Thymus (tissue), 11 donors: ENCODE data around the gene SLC16A6. TPM values are rescaled to one million over a fixed set of nuclear protein-coding genes. Genes with fewer than 3 reads are reported as not detected.
"Not testable (repeated sequence)": the region's sequence is repeated elsewhere in the genome, so short reads cannot be mapped to it uniquely, and the experiment has no call there.

Experiments
- DNase-seq, 9 donors: peaks; one replicate each; pipeline ENCODE4 v3.0.0-alpha.2; 2013; ENCODE audit warnings: low spot score in 9 of 9, low read depth in 6 of 9, missing footprints in 1 of 9
- H3K27ac ChIP-seq, 2 donors: one replicate each; pipeline ENCODE4 v1.5.1; 2013; ENCODE audit warnings: control low read depth in 1 of 2, low read depth in 1 of 2, low read length in 1 of 2, mild to moderate bottlenecking in 1 of 2, moderate library complexity in 1 of 2
- H3K27me3 ChIP-seq, 2 donors: one replicate each; pipeline ENCODE4 v1.5.1; 2013; ENCODE audit warnings: low read length in 1 of 2; ENCODE audit not compliant: control insufficient read depth in 2 of 2, insufficient read depth in 1 of 2
- H3K36me3 ChIP-seq, 2 donors: one replicate each; pipeline ENCODE4 v1.5.1; 2013; ENCODE audit warnings: low read length in 1 of 2, mild to moderate bottlenecking in 1 of 2, moderate library complexity in 1 of 2; ENCODE audit not compliant: control insufficient read depth in 2 of 2, insufficient read depth in 2 of 2
- H3K4me1 ChIP-seq, 2 donors: one replicate each; pipeline ENCODE4 v1.5.1; 2013; ENCODE audit warnings: low read length in 2 of 2; ENCODE audit not compliant: control insufficient read depth in 2 of 2, insufficient read depth in 2 of 2
- H3K4me3 ChIP-seq, 2 donors: one replicate each; pipeline ENCODE4 v1.5.1; 2013; ENCODE audit warnings: low read length in 2 of 2, control low read depth in 1 of 2, mild to moderate bottlenecking in 1 of 2
- H3K9me3 ChIP-seq, 2 donors: one replicate each; pipeline ENCODE4 v1.5.1; 2013; ENCODE audit warnings: low read length in 1 of 2, mild to moderate bottlenecking in 1 of 2; ENCODE audit not compliant: control insufficient read depth in 2 of 2, insufficient read depth in 1 of 2
- WGBS: extraction: QIAGEN DNeasy Blood & Tissue Kit; methylation state at CpG from one replicate; pipeline ENCODE4 v1.1.7; 2013; 5-methylcytosine and 5-hydroxymethylcytosine counted together
- polyA plus RNA-seq: library from polyadenylated mRNA; stranded (reverse); fragments of 200-250 nt; gene quantifications from one replicate; pipeline ENCODE4 v1.2.3, GENCODE V29; 2013
- total RNA-seq: library from RNA; stranded (reverse); fragments of 120-200 nt; gene quantifications from one replicate; pipeline ENCODE4 v1.2.4, GENCODE V29; 2013
- donor health status: healthy.

The SLC16A6 gene
- total and polyA plus RNA-seq, 2 donors = 2.0 to 2.4 TPM

DNA sequence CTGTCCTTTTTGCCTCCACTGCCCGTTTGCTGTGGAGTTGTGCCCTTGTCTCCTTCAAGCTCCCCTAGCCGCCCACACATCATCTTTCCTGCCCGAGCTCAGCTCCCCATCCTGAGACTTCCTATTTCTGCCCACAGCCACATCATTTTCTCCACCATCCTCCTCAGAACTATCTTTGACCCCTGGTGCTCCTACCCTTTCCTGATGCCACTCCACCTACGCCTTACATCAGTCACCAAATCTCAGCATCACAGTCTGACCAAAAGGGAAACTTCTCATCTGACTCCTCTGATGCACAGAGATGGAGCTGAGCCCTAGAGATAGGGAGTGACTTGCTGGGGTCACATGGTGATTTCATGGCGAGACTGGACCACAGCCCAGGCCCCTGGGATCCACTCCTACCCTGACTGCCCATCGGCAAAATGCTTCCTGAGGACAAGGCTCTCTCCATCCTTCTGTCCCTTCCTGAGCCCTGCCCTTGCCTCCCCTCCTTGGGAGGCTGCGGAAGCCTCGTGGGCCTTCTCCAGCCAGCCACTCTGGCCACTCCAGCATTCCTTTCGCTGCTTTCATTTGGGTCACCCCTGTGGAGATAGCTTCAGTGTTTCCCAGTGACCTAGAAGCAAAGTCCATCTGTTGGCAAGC, 62.8 kb downstream of the SLC16A6 start:
- not testable (repeated sequence) for H3K4me3 ChIP-seq, H3K9me3 ChIP-seq, H3K27ac ChIP-seq, H3K27me3 ChIP-seq, H3K36me3 ChIP-seq, H3K4me1 ChIP-seq, DNase-seq
- WGBS = 85% methylated on average over 9 of the region's 9 CpGs

DNA sequence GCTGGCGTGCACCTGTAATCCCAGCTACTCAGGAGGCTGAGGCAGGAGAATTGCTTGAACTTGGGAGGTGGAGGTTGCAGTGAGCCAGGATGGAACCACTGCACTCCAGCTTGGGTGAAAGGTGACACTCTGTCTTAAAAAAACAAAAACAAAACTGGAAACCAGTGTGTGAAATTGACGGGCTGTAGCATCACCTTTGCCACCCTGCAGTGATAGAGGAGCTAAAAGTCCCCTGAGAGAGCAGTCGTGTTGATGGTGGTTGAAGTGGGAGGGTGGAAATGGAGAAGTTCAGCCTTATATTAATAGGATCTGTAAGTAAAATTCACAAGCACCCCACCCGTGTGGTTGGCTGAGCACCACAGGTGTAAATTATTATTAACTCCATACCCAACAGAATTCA, 65.9 kb downstream of the SLC16A6 start:
- H3K36me3 ChIP-seq, H3K4me3 ChIP-seq, DNase-seq, H3K9me3 ChIP-seq, H3K27me3 ChIP-seq, H3K27ac ChIP-seq, H3K4me1 ChIP-seq: not testable (repeated sequence)
- WGBS = 97% methylated on average over 4 of the region's 4 CpGs

GRCh38 chr17:68222606-68223005, 68.3 kb downstream of the SLC16A6 start:
- no peaks in the 10 kb centered on the region for H3K4me1 ChIP-seq
- peaks cover 0 to 3% of the 10 kb centered on the region in 2 donors for H3K36me3 ChIP-seq
- no peaks in the 10 kb centered on the region for H3K9me3 ChIP-seq
- H3K27me3 ChIP-seq = no peaks in the 10 kb centered on the region
- DNase-seq = no peak
- no peak overlapping the region for H3K4me3 ChIP-seq
- 86% methylated on average over 8 of the region's 8 CpGs for WGBS
- no peak overlapping the region for H3K27ac ChIP-seq

DNA sequence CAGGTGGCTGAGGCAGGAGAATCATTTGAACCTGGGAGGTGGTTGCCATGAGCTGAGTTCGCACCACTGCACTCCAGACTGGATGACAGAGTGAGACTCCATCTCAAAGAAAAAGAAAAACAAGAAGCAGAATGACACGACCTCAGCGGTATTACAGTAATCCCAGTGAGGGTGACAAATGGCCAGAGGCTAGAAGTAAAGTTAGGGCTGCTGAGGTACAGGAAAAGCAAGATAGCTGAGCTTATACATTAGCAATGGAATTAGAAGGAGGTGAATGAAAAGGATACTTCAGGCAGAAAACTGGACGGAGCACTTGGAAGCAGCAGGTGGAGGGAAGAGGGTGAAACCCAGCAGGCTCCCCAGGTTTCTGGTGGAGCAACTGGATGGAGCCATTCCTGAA, 69.1 kb downstream of the SLC16A6 start:
- no peaks in the 10 kb centered on the region for H3K9me3 ChIP-seq
- DNase-seq = no peak
- H3K27ac ChIP-seq = no peak overlapping the region
- H3K4me3 ChIP-seq = no peak overlapping the region
- WGBS = 97% methylated on average over 4 of the region's 4 CpGs
- H3K4me1 ChIP-seq = no peaks in the 10 kb centered on the region
- peaks cover 0 to 3% of the 10 kb centered on the region in 2 donors for H3K36me3 ChIP-seq
- H3K27me3 ChIP-seq = no peaks in the 10 kb centered on the region

DNA sequence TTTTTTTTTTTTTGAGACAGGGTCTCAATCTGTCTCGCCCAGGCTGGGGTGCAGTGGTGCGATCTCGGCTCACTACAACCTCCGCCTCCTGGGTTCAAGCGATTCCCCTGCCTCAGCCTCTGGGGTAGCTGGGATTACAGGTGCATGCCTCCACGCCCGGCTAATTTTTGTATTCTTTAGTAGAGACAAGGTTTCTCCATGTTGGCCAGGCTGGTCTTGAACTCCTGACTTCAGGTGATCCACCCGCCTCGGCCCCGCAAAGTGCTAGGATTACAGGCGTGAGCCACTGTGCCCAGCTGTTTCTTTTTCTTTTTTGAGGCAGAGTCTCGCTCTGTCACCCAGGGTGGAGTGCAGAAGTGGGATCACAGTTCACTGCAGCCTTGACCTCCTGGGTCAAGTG, 70.1 kb downstream of the SLC16A6 start:
- H3K36me3 ChIP-seq, H3K27me3 ChIP-seq, H3K4me3 ChIP-seq, H3K9me3 ChIP-seq, H3K27ac ChIP-seq, DNase-seq, H3K4me1 ChIP-seq: not testable (repeated sequence)
- WGBS = 97% methylated on average over 12 of the region's 12 CpGs

GRCh38 chr17:68220186-68220585, 70.7 kb downstream of the SLC16A6 start:
- H3K36me3 ChIP-seq, H3K27me3 ChIP-seq, DNase-seq, H3K27ac ChIP-seq, H3K4me1 ChIP-seq, H3K4me3 ChIP-seq, H3K9me3 ChIP-seq: not testable (repeated sequence)
- 95% methylated on average over 1 of the region's 2 CpGs for WGBS

DNA sequence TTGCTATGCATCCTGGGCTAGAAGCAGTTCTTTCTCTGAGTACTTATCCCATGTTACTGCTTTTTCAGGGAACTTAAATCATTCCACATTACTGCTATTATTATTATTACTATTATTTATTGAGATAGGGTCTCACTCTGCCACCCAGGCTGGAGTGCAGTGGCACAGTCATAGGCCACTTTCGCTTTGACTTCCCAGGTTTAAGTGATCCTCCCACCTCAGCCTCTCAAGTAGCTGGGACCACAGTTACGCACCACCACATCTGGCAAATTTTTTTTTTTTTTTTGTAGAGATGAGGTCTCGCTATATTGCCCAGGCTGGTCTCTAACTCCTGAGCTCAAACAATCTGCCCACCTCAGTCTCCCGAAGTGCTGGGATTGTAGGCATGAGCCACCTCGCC, 71.5 kb downstream of the SLC16A6 start:
- not testable (repeated sequence) for H3K27ac ChIP-seq, DNase-seq, H3K9me3 ChIP-seq, H3K36me3 ChIP-seq, H3K27me3 ChIP-seq, H3K4me1 ChIP-seq, H3K4me3 ChIP-seq
- WGBS = over 99% methylated on average over 5 of the region's 5 CpGs

Other genes starting within 250 kb of the SLC16A6 start
- gene AMZ2, start 43.1 kb downstream of the SLC16A6 start, total RNA-seq = 64.5 TPM
- gene AMZ2, start 43.1 kb downstream of the SLC16A6 start, polyA plus RNA-seq = 112 TPM
- gene ARSG, start 368 bp upstream of the SLC16A6 start, total RNA-seq = 5.2 TPM
- 2.6 TPM for gene ARSG, start 368 bp upstream of the SLC16A6 start, polyA plus RNA-seq
- 6.8 TPM for gene WIPI1, start 166.4 kb upstream of the SLC16A6 start, total RNA-seq
- 17.8 TPM for gene WIPI1, start 166.4 kb upstream of the SLC16A6 start, polyA plus RNA-seq
- 140 TPM for gene PRKAR1A, start 221.3 kb upstream of the SLC16A6 start, total RNA-seq
- gene PRKAR1A, start 221.3 kb upstream of the SLC16A6 start, polyA plus RNA-seq = 144 TPM